ENCODE data around the gene GPRASP1. TPM values are rescaled to one million over a fixed set of nuclear protein-coding genes. Genes with fewer than 3 reads are reported as not detected.

Gene GPRASP1
- polyA plus RNA-seq, 3 donors = 0.03 to 0.47 TPM; not detected in 1

GRCh38 chrX:102654696-102655095, 3.4 kb downstream of the GPRASP1 start:
- Mint-ChIP-seq H3K27ac (no peak overlapping the region), H3K4me3 (no peak overlapping the region), H3K27me3 (ENCODE audit: low read depth in 3 of 3) (peaks cover 9 to 21% (median 11%) of the 10 kb centered on the region in 3 donors), H3K4me1 (peaks cover 14% of the 10 kb centered on the region), H3K36me3 (peaks cover 5 to 6% of the 10 kb centered on the region in 2 donors), H3K9me3 (peaks cover 0 to 12% (median 4%) of the 10 kb centered on the region in 7 donors)
- Histone ChIP-seq H3K4me3 (replicated peaks in 1 of 3; ENCODE audit: low read depth in 2 of 3, low read length in 3 of 3) (no peak overlapping the region), H3K27ac (ENCODE audit: low read depth in 1 of 2, low read length in 2 of 2) (no peak overlapping the region), H3K27me3 (ENCODE audit: control insufficient read depth in 2 of 2, insufficient read depth in 2 of 2, low read length in 2 of 2) (peaks cover 0 to 5% of the 10 kb centered on the region in 2 donors), H3K4me2 (replicated peaks; ENCODE audit: extremely low read depth, low read length, poor library complexity, severe bottlenecking) (no peak overlapping the region), H3K9ac (ENCODE audit: insufficient read depth, low read length, poor library complexity, severe bottlenecking) (no peak overlapping the region), H4K20me1 (ENCODE audit: insufficient read depth, low read length) (no peaks in the 10 kb centered on the region), H3K36me3 (replicated peaks in 1 of 2; ENCODE audit: control insufficient read depth in 1 of 2, insufficient read depth in 2 of 2, low read length in 2 of 2) (no peaks in the 10 kb centered on the region), H3K9me3 (replicated peaks in 1 of 2; ENCODE audit: control insufficient read depth in 1 of 2, insufficient read depth in 1 of 2, low read length in 2 of 2) (no peaks in the 10 kb centered on the region), H2AFZ (ENCODE audit: insufficient read depth, low read depth, low read length, poor library complexity, severe bottlenecking) (no peak overlapping the region), H3K4me1 (ENCODE audit: control insufficient read depth in 1 of 2, insufficient read depth in 2 of 2, low read length in 2 of 2) (peaks cover 9 to 12% of the 10 kb centered on the region in 2 donors), H3K79me2 (ENCODE audit: insufficient read depth, low read length) (no peaks in the 10 kb centered on the region)
- intact Hi-C loops (cut with micrococcal nuclease) = no loop called here
- no peak for DNase-seq
- WGBS (ENCODE audit: insufficient coverage) = 83% methylated on average over 2 of the region's 2 CpGs
- TF ChIP-seq, protein P1, sequence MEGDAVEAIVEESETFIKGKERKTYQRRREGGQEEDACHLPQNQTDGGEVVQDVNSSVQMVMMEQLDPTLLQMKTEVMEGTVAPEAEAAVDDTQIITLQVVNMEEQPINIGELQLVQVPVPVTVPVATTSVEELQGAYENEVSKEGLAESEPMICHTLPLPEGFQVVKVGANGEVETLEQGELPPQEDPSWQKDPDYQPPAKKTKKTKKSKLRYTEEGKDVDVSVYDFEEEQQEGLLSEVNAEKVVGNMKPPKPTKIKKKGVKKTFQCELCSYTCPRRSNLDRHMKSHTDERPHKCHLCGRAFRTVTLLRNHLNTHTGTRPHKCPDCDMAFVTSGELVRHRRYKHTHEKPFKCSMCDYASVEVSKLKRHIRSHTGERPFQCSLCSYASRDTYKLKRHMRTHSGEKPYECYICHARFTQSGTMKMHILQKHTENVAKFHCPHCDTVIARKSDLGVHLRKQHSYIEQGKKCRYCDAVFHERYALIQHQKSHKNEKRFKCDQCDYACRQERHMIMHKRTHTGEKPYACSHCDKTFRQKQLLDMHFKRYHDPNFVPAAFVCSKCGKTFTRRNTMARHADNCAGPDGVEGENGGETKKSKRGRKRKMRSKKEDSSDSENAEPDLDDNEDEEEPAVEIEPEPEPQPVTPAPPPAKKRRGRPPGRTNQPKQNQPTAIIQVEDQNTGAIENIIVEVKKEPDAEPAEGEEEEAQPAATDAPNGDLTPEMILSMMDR (IDR thresholded peaks at IDR 0.05) = no peak

DNA sequence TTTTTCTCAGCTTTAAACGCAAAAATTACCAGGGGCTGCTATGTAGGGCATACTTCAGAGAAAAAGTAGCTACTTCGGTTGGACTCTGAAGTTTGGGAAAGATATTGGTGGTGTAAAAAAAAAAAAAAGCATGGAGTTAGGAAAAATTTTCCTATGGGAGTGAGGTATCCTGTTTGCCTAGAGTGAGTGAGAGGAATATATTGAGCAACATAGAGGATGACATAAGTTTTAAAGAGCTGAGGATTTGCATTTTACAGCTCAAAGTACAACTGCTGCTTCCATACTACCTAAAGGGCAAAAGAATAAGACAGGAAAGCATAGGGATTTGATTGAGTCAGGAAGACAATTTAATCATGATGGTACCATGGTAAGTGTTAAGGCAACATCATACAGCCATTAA, 7.3 kb downstream of the GPRASP1 start:
- no peak overlapping the region for H3K9ac ChIP-seq (ENCODE audit: insufficient read depth, low read length, poor library complexity, severe bottlenecking)
- H3K4me2 ChIP-seq (replicated peaks; ENCODE audit: extremely low read depth, low read length, poor library complexity, severe bottlenecking) = no peak overlapping the region
- H3K36me3 Mint-ChIP-seq = no peaks in the 10 kb centered on the region
- no peak overlapping the region for H3K4me3 ChIP-seq (replicated peaks in 1 of 3; ENCODE audit: low read depth in 2 of 3, low read length in 3 of 3)
- peaks cover 0 to 4% (median 2%) of the 10 kb centered on the region in 3 donors for H3K27me3 Mint-ChIP-seq (ENCODE audit: low read depth in 3 of 3)
- H3K27ac ChIP-seq (ENCODE audit: low read depth in 1 of 2, low read length in 2 of 2) = no peak overlapping the region
- WGBS (ENCODE audit: insufficient coverage) = 100% methylated on average over 1 of the region's 2 CpGs
- TF ChIP-seq, protein P1 (IDR thresholded peaks at IDR 0.05) = no peak
- DNase-seq = no peak
- no peaks in the 10 kb centered on the region for H3K27me3 ChIP-seq (ENCODE audit: control insufficient read depth in 2 of 2, insufficient read depth in 2 of 2, low read length in 2 of 2)
- no peak overlapping the region for H3K27ac Mint-ChIP-seq
- no peaks in the 10 kb centered on the region for H3K79me2 ChIP-seq (ENCODE audit: insufficient read depth, low read length)
- no peaks in the 10 kb centered on the region for H3K9me3 ChIP-seq (replicated peaks in 1 of 2; ENCODE audit: control insufficient read depth in 1 of 2, insufficient read depth in 1 of 2, low read length in 2 of 2)
- intact Hi-C loops (cut with micrococcal nuclease) = no loop called here
- H3K4me1 Mint-ChIP-seq = peaks cover 11% of the 10 kb centered on the region
- peaks cover 0 to 6% (median 0%) of the 10 kb centered on the region in 7 donors for H3K9me3 Mint-ChIP-seq
- H3K4me3 Mint-ChIP-seq = no peak overlapping the region
- H4K20me1 ChIP-seq (ENCODE audit: insufficient read depth, low read length) = no peaks in the 10 kb centered on the region
- H2AFZ ChIP-seq (ENCODE audit: insufficient read depth, low read depth, low read length, poor library complexity, severe bottlenecking) = no peak overlapping the region
- no peaks in the 10 kb centered on the region for H3K36me3 ChIP-seq (replicated peaks in 1 of 2; ENCODE audit: control insufficient read depth in 1 of 2, insufficient read depth in 2 of 2, low read length in 2 of 2)
- peaks cover 4 to 6% of the 10 kb centered on the region in 2 donors for H3K4me1 ChIP-seq (ENCODE audit: control insufficient read depth in 1 of 2, insufficient read depth in 2 of 2, low read length in 2 of 2)

All from CD14-positive monocyte (primary cell).